ENCODE results near the gene LORICRIN.
A peak's percentile ranks its signal among the peaks of the same experiment; 100 is the strongest.

The LORICRIN gene

DNA sequence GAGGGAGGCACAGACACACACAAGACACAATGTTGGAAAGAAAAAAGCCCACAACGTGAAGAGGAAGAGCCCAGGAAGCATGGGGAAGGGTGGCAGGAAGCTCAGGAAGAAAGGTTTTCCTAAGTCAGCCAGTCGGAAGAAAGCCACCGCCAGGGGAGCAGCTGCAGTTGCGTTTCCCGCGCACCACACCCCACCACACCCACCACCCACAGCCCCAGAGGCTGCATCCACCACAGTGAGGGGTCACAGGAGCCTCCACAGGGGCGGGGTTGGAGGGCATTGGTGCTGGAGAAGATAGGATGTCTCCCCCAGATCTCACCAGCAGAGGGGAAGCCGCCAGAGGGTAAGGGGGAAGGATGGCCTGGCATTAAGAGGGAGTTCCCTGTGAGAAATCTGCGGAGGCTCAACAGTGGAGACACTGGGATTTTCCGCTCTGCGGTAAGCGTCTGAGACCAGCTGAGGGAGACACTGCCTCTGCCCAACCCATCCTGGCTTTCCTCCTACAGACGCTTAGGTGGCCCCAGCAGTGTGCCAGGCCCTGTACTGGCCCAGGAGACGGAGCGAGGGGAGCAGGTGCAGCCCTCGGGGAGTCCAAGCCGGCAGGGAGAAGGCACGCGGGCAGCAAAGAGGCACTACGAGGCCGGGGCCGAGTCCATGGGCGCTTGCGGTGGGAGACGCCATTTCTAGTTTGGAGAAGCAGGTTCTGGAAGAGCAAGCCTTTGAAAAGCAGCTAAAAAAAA lies 33.4 kb downstream of the LORICRIN start:
- H3K4me3 ChIP-seq (ENCODE audit: low read depth, low read length), result no peak overlapping the region
- POLR2A ChIA-PET, result no interaction called here
- no peaks in the 10 kb centered on the region for H3K4me1 ChIP-seq (ENCODE audit: control insufficient read depth, insufficient read depth, low read length)
- H3K27ac ChIP-seq (ENCODE audit: extremely low read depth, low read depth, low read length), result no peak overlapping the region
- TF ChIP-seq KLF1 (tag by site-specific recombination; IDR thresholded peaks at IDR 0.05), result peak; percentile 41
- TF ChIP-seq, protein P1, sequence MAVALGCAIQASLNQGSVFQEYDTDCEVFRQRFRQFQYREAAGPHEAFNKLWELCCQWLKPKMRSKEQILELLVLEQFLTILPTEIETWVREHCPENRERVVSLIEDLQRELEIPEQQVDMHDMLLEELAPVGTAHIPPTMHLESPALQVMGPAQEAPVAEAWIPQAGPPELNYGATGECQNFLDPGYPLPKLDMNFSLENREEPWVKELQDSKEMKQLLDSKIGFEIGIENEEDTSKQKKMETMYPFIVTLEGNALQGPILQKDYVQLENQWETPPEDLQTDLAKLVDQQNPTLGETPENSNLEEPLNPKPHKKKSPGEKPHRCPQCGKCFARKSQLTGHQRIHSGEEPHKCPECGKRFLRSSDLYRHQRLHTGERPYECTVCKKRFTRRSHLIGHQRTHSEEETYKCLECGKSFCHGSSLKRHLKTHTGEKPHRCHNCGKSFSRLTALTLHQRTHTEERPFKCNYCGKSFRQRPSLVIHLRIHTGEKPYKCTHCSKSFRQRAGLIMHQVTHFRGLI (tag by site-specific recombination; IDR thresholded peaks at IDR 0.05), result no peak
- CTCF ChIA-PET, result interaction anchor here (0.6 kb wide), 1 partner anchor 527 kb away, joined by 4 read pairs; no protein-coding TSS in a partner anchor
- no peaks in the 10 kb centered on the region for H3K36me3 ChIP-seq (ENCODE audit: control insufficient read depth in 2 of 2, insufficient read depth in 1 of 2, low read length in 2 of 2)
- no peaks in the 10 kb centered on the region for H3K9me3 ChIP-seq (ENCODE audit: control insufficient read depth, insufficient read depth, low read depth, low read length)

DNA sequence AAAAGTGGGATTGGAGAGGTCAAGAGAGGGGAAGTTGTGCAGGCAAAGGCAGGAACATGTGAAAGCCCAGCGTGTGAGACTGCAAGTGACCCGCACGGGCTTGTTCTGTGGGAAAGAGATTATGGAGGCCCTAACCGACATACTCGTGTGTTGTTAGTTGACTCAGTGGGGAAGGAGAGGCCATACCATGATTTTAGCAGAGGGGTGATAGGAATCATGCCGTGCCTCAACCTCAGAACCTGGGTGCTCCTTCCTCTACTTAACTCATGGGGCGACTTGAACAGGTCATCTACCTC lies 33.9 kb downstream of the LORICRIN start:
- no peaks in the 10 kb centered on the region for H3K9me3 ChIP-seq (ENCODE audit: control insufficient read depth, insufficient read depth, low read depth, low read length)
- no peaks in the 10 kb centered on the region for H3K4me1 ChIP-seq (ENCODE audit: control insufficient read depth, insufficient read depth, low read length)
- no peaks in the 10 kb centered on the region for H3K36me3 ChIP-seq (ENCODE audit: control insufficient read depth in 2 of 2, insufficient read depth in 1 of 2, low read length in 2 of 2)
- ChIA-PET POLR2A (no interaction called here), CTCF (interaction anchor here (0.6 kb wide), 1 partner anchor 527 kb away, joined by 4 read pairs; no protein-coding TSS in a partner anchor)
- H3K27ac ChIP-seq (ENCODE audit: extremely low read depth, low read depth, low read length), result no peak overlapping the region
- no peak for TF ChIP-seq ZSCAN23 (tag by site-specific recombination; IDR thresholded peaks at IDR 0.05)
- no peak for TF ChIP-seq ZNF23 (tag by site-specific recombination; IDR thresholded peaks at IDR 0.05; ENCODE audit: borderline replicate concordance)
- TF ChIP-seq ZNF132 (tag by site-specific recombination; IDR thresholded peaks at IDR 0.05; ENCODE audit: borderline replicate concordance), result no peak
- no peak for TF ChIP-seq KLF1 (tag by site-specific recombination; IDR thresholded peaks at IDR 0.05)
- no peak for TF ChIP-seq ZNF19 (tag by site-specific recombination; IDR thresholded peaks at IDR 0.05; ENCODE audit: low read depth)
- TF ChIP-seq, protein P2, sequence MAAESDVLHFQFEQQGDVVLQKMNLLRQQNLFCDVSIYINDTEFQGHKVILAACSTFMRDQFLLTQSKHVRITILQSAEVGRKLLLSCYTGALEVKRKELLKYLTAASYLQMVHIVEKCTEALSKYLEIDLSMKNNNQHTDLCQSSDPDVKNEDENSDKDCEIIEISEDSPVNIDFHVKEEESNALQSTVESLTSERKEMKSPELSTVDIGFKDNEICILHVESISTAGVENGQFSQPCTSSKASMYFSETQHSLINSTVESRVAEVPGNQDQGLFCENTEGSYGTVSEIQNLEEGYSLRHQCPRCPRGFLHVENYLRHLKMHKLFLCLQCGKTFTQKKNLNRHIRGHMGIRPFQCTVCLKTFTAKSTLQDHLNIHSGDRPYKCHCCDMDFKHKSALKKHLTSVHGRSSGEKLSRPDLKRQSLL (tag by site-specific recombination; IDR thresholded peaks at IDR 0.05), result no peak
- TF ChIP-seq ZNF548 (tag by site-specific recombination; IDR thresholded peaks at IDR 0.05), result no peak
- TF ChIP-seq, protein P3, sequence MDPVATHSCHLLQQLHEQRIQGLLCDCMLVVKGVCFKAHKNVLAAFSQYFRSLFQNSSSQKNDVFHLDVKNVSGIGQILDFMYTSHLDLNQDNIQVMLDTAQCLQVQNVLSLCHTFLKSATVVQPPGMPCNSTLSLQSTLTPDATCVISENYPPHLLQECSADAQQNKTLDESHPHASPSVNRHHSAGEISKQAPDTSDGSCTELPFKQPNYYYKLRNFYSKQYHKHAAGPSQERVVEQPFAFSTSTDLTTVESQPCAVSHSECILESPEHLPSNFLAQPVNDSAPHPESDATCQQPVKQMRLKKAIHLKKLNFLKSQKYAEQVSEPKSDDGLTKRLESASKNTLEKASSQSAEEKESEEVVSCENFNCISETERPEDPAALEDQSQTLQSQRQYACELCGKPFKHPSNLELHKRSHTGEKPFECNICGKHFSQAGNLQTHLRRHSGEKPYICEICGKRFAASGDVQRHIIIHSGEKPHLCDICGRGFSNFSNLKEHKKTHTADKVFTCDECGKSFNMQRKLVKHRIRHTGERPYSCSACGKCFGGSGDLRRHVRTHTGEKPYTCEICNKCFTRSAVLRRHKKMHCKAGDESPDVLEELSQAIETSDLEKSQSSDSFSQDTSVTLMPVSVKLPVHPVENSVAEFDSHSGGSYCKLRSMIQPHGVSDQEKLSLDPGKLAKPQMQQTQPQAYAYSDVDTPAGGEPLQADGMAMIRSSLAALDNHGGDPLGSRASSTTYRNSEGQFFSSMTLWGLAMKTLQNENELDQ (tag by site-specific recombination; IDR thresholded peaks at IDR 0.05; ENCODE audit: low read depth), result no peak
- TF ChIP-seq KLF8 (tag by site-specific recombination; IDR thresholded peaks at IDR 0.05), result no peak
- no peak for TF ChIP-seq ZBTB17 (tag by site-specific recombination; IDR thresholded peaks at IDR 0.05)
- no peak for TF ChIP-seq ZNF473 (tag by site-specific recombination; IDR thresholded peaks at IDR 0.05)
- TF ChIP-seq ZXDB (tag by site-specific recombination; IDR thresholded peaks at IDR 0.05), result no peak
- TF ChIP-seq ZNF677 (tag by site-specific recombination; IDR thresholded peaks at IDR 0.05), result no peak
- TF ChIP-seq YY1 (tag by site-specific recombination; IDR thresholded peaks at IDR 0.05), result no peak
- no peak for TF ChIP-seq ZNF585B (tag by site-specific recombination; IDR thresholded peaks at IDR 0.05)
- no peak for TF ChIP-seq ZNF184 (tag by site-specific recombination; IDR thresholded peaks at IDR 0.05)
- no peak for TF ChIP-seq OSR2 (tag by site-specific recombination; IDR thresholded peaks at IDR 0.05)
- no peak overlapping the region for H3K4me3 ChIP-seq (ENCODE audit: low read depth, low read length)

All from HEK293 (cell line).